NB4 (cell line): ENCODE data around the gene LPXN.

Experiments used
- DNase-seq: peaks from one replicate; pipeline ENCODE4 v3.0.0; 2010; ENCODE audit warnings: low read depth
- H3K4me3 ChIP-seq: one replicate; pipeline ENCODE4 v1.5.1; 2011; ENCODE audit warnings: mild to moderate bottlenecking, low read depth, low read length, moderate library complexity
- CTCF ChIP-seq: IDR thresholded peaks from one replicate; pipeline ENCODE4 v1.5.1; 2012; ENCODE audit warnings: low read depth, low read length
- MAX ChIP-seq: IDR thresholded peaks from 2 replicates; pipeline ENCODE4 v1.6.1; 2011; ENCODE audit warnings: low read depth, low read length
- MYC ChIP-seq: IDR thresholded peaks from 2 replicates; pipeline ENCODE4 v1.6.1; 2011; ENCODE audit warnings: low read depth, low read length
- POLR2A ChIP-seq: IDR thresholded peaks from 2 replicates; pipeline ENCODE4 v1.6.1; 2011; ENCODE audit warnings: mild to moderate bottlenecking; ENCODE audit not compliant: insufficient read length; ENCODE audit errors: extremely low read depth

Gene LPXN

GRCh38 chr11:58616594-58616993 lies 40.9 kb upstream of the LPXN start:
- DNase-seq, result no peak
- TF ChIP-seq MYC, result no peak
- TF ChIP-seq MAX, result no peak
- TF ChIP-seq CTCF, result no peak
- TF ChIP-seq POLR2A, result no peak
- no peak overlapping the region for H3K4me3 ChIP-seq

GRCh38 chr11:58615559-58615958 lies 39.9 kb upstream of the LPXN start:
- no peak overlapping the region for H3K4me3 ChIP-seq
- DNase-seq, result no peak
- TF ChIP-seq CTCF (no peak), MAX (no peak), POLR2A (no peak), MYC (no peak)

- TF ChIP-seq CTCF, result no peak
- no peak for TF ChIP-seq MAX
- TF ChIP-seq POLR2A, result no peak
- TF ChIP-seq MYC, result no peak
- no peak for DNase-seq
- H3K4me3 ChIP-seq, result no peak overlapping the region
These were observed 37.6 kb upstream of the LPXN start for GRCh38 chr11:58613228-58613627.

GRCh38 chr11:58609723-58610122 lies 34.1 kb upstream of the LPXN start:
- peak; percentile 11 for DNase-seq
- TF ChIP-seq CTCF (no peak), POLR2A (no peak), MYC (no peak), MAX (no peak)

GRCh38 chr11:58608331-58608730 lies 32.7 kb upstream of the LPXN start:
- TF ChIP-seq CTCF (no peak), MAX (no peak)
- no peak for DNase-seq
- no peak overlapping the region for H3K4me3 ChIP-seq

More at GRCh38 chr11:58609723-58610122, 34.1 kb upstream of the LPXN start:
- H3K4me3 ChIP-seq, result no peak overlapping the region
